IPS DF 4.7 (cell line): ENCODE results near the gene BTG3.

ENCODE experiments used
- DNase-seq: peaks from one replicate; pipeline ENCODE4 v3.0.0-alpha.2; 2013; ENCODE audit warnings: low spot score; ENCODE audit errors: extremely low read depth

The BTG3 gene

GRCh38 chr21:17612565-17613241 is at the start of gene BTG3:
Gene BTG3, minus strand, starts transcription at chr21:17612901. Its CDS starts 3,757 bp downstream, at chr21:17609144.
- DNase-seq = no peak

DNA sequence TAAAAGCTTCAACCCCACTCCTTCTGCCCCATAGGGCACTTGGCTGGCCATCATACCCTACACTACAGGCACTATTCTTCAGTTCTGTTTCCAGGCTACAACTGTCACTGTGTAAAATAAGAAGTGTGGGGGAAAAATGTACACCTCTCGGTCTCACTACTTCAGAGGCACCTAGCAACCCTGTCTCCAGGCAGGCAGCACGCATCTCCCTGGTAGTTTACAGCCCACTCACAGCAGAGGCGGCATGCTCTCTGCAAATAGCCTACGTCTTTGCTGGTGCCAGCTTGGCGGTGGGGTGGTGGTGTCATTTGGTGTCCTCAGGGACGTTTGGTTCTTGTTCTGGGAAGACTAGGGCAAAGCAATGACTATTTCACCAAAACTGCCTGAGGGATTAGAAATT is 48.2 kb upstream of the BTG3 start:
- DNase-seq = no peak

DNA sequence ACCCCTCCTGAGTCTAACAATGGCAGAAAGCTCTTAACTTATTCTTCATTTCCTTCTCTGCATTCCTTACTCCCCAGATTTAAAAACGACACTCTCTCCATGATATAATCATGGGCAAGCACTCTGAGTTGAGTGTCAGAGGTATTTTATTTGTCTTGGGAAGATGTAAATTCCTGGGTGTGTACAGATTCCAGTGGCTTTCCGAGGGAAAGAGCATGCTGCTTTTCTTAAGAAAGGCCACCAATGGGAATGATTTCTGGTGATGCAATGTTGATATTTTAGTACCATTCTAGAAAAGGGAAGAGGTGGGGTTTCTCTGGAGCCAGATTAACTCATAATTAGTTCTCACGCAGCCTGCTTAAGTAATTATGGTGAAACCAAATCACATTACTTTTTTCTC is 47.8 kb upstream of the BTG3 start:
- DNase-seq = no peak

GRCh38 chr21:17658931-17659330 is 46.2 kb upstream of the BTG3 start:
- DNase-seq = no peak

DNA sequence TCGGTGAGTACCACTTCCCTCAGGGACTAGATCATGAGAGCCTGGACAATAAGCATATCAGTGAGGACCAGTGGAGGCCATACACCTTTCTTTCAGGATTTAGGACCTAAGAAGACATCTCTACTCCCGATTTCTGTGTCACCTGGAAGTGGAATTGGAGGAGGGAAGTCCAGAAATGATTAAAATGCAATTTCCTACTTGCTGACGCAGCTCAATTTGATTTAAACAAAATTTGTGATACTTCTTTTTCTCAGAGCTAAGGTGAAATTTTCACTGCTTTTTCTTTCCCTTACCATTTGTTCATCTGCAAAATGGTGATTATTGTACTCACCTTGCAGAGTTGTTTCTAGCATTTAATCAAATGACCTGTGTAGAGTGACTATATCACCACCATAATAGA is 38.8 kb upstream of the BTG3 start:
- DNase-seq = no peak

DNA sequence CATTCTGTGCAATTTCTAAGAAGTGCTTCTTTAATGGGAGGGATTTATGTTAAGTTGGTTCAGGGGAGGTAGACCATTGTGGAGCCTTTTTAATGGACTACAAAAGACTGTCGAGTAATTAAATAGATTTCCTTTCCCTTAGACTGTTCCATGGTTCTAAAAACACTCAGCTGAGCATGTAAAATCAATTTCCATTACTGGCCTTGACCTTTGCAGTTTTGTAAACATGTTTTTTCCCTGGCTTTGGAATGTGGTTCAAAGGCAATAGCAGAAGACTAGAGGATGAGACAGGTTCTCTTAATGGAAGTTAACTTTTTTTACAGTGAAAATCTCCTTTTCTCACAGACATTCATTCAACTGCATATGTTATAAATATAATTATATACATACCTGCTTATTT is 37.6 kb upstream of the BTG3 start:
- no peak for DNase-seq

GRCh38 chr21:17646790-17647189 is 34.1 kb upstream of the BTG3 start:
- DNase-seq = no peak

GRCh38 chr21:17644186-17644585 is 31.5 kb upstream of the BTG3 start:
- no peak for DNase-seq

DNA sequence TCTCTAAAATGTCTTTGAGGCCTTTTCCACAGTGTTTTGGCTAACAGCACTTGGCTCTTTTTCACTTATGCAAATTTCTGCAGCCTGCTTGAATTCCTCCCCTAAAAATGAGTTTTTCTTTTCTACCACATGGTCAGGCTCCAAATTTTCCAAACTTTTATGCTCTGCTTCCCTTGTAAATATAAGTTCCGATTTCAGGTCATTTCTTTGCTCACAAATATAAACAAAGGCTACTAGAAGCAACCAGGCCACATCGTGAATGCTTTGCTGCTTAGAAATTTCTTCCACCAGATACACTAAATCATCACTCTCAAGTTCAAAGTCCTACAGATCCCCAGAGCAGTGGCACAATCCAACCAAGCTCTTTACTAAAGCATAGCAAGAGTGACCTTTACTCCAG is 28.1 kb upstream of the BTG3 start:
- no peak for DNase-seq

GRCh38 chr21:17636711-17637110 is 24.0 kb upstream of the BTG3 start:
- no peak for DNase-seq

GRCh38 chr21:17631195-17631594 is 18.5 kb upstream of the BTG3 start:
- DNase-seq = no peak

GRCh38 chr21:17622018-17622417 is 9.3 kb upstream of the BTG3 start:
- no peak for DNase-seq

DNA sequence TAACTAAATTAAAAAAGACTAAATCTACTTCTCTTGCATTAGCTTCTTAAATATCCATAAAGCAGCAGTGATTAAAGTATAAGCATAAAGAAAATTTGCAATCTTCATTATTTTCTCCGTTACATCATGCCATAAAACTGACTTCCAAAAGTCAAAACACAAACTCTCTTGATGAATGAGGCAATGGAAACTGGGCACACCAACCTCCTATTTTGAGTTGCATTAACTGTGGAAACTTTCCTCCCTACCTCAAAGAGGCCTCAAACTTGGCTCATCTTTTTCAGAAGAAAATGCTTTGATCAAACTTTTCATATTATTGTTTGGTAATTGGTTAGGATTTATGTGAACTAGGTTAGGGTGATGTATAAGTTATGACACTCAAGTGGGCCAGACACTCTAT is 4.1 kb upstream of the BTG3 start:
- DNase-seq = no peak

- no peak for DNase-seq
These were observed 558 bp upstream of the BTG3 start for GRCh38 chr21:17613242-17613676.

DNA sequence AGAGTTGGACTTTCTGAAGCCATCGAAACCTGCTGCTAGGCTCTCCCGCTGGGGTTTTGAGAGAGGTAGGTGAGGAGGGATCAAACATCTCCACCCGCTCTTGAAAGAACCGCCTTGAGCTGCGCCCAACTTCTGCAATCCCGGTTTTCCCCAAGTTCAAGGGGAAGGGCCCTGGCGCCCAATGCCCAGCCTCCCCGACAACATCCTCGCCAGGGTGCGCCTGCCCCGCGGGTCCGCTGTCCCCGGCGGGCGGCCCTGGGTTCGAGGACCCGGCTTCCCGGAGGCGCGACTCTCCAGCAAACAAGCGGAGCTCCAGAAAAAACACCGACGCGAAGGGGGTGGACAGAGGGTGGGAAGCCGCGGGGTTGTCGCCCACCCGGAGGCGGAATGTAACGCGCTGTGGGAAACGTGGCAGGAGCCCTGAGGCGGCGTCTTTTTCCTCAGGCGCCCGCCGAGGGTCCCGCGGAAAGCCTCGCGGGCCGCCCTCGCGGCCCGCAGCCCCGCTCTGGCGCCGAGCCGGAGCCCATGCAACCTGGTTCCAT is 607 bp downstream of the BTG3 start:
- DNase-seq = no peak

DNA sequence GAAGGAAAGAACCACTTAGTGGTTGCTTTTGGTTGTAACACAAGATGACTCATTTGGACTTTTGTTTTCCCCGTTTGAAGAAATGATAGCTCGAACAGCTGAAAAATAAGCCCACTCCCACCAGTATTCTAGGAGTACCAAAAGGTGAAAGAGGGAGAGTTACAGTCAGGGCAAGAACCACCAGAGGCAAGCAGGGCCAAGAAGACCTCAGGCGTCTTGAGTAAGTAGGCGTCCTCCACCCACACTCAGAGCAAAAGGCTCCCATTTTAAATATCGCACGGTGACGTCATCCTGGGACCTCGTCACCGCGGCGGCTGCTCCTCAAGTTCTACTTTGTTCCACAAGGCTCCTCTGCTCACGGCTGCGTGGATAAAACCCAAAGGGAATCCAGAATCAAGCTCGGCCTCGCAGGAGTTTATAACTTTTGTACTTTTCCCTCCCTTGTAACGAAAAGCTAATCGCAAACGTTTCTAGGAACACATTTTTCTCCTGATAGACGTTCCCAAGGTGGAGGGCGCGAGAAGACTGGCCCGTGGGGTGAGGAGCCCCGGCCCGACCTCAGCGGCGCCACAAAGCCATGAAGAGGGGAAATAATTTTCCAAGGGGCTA is 1.2 kb downstream of the BTG3 start:
- no peak for DNase-seq

DNA sequence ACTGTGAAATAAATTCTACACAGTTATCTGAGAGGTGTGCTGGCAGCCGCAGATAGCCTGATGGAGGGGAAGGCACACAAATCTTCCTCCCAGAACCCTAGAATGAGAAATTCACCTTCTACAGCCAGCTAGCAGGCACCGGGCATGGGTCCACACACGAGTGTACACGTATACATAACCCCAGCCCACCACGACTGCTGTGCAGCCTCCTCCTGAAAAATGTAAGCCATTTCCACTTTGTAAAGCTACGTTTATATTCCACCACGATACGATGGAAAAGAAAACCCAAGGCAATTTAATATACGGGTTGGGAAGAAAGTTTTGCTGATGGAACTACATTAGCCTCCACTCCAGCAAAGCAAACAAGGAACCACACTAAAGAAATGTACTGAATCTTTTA is 1.8 kb downstream of the BTG3 start:
- no peak for DNase-seq

DNA sequence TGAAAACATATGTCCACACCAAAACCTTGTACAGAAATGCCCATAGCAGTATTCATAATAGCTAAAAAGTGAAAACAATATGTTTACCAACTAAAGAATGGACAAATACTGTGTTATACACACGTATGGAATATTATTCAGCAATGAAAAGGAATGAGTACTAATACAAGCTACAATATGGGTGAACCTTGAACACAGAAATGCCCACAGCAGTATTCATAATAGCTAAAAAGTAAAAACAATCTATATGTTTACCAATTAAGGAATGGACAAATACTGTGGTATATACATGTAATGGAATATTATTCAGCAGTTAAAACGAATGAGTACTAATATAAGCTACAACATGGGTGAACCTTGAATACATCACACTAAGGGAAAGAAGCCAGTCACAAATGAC is 3.0 kb downstream of the BTG3 start:
- no peak for DNase-seq

DNA sequence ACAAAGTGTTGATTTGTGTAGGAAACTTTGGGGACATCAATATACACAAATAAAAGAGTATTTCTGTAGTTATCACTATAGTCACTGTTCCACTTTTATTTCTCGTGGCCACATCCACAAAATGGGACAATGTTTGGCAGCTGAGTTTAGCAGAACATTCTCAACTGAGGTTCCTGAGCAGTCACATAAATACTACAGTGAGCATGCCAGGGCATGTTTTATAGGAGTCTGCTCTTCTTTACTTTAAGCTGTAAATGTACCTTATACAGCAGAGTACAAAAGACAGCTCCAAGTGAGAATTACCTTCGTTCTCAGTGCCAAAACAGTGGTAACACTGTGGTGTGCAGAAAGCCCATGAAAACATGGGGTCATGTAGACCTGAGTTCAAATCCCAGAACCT is 5.0 kb downstream of the BTG3 start:
- DNase-seq = no peak

DNA sequence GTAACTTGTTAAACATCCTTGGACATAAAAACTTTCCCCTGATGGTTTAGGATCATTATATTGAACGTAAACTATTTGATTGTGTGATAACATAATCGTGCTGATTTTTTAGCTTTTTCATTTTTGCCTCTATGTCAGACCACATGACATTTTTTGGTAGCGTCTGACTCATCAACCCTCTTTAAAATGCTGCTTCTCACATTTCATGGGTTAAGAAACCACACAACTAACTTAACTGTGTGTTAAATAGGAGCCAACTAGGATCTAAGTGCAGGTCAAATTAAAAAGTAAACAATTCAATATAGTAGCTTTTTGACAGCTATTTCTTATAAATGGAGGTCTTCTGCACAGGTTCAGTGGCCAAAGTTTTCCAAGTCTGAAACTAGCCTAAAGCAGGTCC is 9.8 kb downstream of the BTG3 start:
- no peak for DNase-seq

DNA sequence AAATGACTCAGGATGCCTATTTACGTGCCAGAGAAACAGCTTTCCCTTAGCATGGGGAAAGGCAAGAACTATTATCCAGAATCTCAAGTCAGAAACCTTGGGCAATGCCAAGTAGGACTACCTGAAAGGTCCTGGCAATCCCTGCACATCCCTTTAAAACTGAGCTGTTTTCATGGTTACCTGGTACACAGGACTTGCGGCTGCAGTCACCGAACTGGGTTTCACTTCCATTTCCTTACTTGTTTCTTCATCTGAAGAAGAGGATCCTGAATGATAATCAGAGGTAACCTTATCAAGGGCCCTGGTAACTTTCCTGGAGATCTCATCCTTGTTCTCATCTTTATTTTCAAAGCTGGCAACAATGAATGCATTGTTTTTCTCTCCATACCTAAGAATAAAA is 14.3 kb downstream of the BTG3 start:
- DNase-seq = no peak

DNA sequence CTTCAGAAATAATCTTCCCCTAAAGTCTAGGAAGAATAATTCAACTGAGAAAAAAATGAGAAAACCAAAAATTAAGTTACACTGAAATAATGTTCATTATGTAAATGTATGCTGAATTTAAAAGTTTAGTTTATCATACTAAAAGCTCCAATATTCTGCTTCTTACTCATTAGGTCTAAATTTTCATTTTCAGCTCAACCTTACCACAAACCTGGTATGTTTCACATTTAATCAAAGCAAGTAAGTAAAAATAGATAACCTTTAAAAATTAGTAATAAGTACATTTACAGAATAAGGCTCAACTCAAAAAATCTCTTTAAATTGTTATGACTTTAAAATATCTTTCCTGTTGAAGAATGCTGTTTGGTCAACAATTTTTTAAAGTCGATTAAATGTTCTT is 15.0 kb downstream of the BTG3 start:
- no peak for DNase-seq

GRCh38 chr21:17590430-17590829 is 22.3 kb downstream of the BTG3 start:
- no peak for DNase-seq
